GM18499 (cell line): ENCODE data around the gene PLEKHM3.
"Not testable (repeated sequence)": the region's sequence is repeated elsewhere in the genome, so short reads cannot be mapped to it uniquely, and the experiment has no call there.

ENCODE experiments used
- ATAC-seq: cut with Tn5 transposase; IDR thresholded peaks from one replicate; pipeline ENCODE4 v1.9.1; 2021; ENCODE audit warnings: moderate number of reproducible peaks; ENCODE audit not compliant: insufficient read depth, unreplicated experiment

Gene PLEKHM3

DNA sequence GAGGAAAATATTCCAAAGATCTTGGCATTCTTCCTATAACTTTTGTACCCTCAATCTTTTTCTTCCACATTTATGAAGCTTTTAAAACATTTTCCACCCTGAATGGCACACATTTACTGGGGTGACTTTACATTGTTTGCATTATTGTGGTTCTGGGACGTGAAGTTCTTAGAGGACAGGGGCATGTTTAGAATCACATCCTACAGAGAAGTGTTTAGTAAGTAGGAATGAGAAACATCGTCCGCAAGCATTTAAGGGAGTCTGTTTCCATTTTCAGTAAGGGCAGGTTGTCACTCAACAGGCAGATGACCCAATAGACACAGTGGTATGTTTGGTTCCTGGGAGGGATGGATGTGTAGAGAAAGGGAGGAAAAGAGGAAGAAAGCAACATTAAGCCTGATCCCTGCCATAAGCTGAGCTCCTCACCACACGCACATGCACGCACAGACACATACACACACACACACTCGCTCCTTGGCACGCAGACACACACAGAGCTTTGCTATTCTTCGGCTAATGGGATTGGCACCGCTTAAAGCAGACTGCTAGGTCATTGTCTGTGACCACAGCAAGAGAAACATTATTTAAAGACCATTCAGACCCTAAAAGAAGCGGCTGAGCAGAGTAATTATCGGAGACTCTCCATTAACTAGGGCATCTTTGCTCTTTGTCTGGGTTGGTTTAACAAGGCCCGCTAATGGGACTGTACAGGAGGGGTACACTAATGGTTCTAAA, 14.2 kb upstream of the PLEKHM3 start:
- no peak for ATAC-seq

DNA sequence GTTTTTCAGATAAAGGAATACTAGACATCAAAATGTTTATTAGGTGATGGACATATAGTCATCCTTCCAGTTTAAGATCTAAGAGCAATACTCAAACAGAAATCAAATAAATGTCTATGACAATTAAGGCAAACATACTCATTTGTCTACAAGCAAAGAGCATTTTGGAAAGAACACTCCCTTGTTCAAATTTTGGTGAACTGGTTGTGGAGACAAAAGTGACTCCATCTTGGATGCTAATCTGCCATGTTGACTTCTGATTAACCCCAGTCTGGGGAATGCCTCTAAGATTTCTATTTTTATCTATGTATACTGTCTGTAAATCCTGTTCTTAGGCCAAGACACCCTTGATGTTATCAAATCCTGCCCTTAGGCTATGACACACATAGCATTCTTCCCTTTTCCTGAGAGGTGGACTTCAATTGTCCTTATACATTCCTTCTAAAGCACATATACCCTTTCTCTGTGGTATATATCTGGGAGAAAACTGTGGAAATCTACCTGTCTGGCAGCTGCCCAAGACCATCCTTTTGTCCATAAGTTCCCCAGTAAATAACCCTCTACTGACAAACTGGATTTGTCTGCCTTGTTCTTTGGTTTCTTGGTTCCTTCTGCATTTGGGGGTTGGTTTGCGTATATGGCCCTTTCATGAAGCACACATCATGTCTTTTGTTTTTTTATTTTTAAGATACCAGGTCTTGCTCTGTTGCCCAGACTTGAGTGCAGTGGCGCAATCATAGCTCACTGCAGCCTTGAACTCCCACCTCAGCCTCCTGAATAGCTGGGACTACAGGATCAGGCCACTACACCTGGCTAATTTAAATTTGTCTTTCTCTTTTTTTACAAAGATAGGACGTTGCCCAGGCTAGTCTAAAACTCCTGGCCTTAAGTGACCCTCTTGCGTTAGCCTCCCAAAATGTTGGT, 12.5 kb upstream of the PLEKHM3 start:
- ATAC-seq: no peak

DNA sequence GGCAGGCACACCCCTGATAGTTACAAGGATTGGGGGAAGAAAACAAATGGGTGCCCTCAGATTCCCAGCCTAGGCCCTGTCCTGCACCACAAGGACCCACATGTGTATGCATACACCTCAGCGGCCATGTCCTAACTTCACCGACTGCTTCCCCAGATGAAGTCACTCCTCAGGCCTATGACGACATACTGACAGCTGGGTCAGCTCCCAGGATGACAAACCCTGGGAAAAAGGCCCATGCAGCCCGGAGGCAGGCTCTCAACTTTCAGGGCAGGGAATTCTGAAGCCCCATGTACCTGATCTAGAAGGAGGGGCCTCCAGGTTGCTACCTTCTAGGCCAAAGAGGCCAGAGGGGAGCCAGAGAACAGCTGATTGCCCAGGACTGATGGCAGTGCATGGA, 11.0 kb upstream of the PLEKHM3 start:
- no peak for ATAC-seq

DNA sequence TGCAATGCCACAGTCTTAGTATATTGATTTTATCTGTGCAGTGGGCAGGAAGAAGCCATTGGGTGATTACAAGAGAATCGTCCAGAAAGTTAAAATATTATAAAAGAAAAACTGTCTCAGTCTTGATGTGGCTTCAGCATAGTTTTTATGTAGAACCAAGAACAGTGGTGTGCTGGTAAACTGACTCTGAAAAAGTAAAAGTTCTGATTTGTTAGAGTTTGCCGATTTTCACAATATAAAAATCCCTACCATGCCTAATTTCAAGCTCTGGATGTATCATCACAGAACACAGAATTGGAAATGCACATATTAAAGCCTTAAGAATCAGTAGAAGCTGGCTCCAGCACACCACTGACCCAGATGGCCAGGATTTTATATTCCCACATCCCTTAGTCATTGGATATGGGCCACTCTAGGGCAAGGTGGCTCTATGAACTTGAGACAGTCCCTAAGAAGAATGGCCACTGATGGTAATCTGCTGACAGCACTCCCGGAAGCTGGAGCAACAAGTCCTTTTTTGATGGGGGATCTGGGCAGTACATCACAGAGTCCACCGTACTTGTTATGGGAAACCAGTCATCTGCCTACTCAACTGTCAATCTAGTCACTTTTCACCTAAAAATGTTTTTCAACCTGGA, 9.3 kb upstream of the PLEKHM3 start:
- no peak for ATAC-seq

DNA sequence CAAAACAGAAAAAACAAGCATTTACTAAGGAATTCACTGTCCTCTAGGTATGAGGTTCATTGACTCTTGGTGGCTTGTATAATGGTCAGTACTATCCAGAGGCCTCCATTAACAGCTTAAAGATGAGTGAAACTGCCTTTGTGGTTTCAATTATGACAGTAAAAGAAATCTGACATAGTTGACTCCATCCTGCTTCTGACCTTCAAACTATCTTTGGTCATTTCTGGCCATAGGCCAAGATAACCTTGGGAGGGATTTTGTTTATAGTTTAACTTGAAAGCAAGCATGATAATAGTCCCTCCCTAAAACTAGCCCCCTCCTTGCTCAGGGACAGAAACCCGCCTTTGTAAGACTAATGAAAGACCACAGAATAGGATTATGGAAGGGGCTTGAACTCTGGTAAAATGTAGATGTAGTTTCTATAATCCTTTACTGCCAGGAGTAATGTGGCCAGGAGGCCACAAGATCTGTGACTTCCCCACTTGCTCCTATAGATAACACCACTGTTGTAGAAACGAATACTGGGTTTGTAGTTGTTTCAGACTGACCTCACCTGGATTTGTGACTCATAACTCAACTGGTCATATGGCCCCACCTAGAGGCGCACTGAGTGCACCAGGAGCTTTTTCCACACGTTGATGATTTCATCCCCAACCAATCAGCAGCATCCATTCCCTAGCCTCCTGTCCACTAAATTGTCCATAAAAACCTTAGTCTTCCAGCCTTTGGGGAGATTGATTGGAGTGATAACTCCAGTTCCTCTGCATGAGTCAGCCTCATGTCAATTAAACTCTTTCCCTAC, 8.6 kb upstream of the PLEKHM3 start:
- peak; percentile 90 for ATAC-seq

DNA sequence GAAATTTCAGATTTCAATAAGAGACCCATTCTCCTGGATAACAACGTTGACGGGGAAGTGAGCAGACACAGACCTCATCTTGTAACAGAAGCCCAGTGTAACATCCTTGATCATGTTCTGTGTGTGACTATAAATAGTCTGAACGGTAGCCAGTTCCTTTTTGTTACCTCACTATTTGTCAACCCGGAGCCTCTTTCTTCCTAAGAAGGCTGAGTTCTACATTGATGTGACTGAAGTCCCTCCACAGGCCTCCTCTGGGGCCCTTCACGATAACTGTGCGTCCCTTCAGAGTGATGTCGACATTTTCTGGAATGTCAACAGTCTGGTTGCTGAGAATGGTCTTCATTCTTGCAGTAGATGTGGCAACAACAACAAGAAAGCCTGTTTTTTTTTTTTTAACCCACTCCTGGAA, 6.3 kb upstream of the PLEKHM3 start:
- ATAC-seq: no peak

DNA sequence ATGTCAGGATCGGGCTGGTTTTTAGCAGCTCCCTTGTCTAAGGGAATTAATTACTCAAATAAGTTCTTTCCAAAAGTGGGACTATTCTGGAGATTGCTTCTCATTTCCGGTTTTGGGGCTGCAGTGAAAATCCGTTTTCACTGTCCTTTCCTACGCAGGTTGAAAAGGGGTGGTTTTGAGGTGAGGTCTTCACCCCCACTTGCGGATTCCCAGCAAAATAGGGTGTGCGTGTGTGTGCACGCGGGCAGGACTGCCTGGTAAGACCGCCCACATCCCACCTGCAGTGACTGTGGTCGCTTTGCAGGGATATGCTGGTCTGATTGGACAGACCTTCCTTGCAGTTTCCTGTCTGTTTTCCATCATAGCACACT, 472 bp upstream of the PLEKHM3 start:
- peak; percentile 22 for ATAC-seq

DNA sequence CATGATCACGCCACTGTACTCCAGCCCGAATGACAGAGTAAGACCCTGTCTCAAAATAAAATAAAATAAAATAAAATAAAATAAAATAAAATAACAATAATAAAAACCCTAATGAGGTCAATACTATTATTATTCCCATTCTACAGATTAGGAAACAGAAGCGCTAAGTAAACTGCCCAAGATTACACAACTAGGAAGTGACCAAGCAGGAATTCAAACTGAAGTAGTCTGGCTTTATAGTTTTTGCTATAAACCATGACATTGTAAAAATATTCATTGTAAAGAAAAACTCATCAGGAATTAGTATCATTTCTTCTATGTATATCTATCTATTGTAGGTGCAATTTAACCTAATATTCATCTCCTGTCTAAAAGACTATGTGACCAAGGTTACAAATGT, 1.2 kb downstream of the PLEKHM3 start:
- ATAC-seq: no peak

DNA sequence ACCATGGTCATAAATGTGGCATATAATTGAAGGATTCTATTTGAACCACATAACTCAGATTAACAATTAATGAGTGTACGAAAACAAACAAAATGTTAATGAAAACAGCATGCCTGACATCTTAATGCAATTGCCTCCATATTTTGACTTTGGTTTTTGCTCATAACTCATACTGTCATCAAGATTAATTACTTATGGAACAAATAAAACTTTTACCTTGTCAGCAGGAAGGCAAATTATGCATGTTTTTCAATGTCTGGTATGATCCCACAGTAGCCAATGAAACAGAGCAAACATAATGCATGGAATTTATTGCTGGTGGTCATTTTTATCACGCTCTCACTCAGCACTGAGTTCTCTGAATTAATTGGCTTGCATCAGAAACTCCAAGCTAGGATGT, 5.1 kb downstream of the PLEKHM3 start:
- no peak for ATAC-seq

DNA sequence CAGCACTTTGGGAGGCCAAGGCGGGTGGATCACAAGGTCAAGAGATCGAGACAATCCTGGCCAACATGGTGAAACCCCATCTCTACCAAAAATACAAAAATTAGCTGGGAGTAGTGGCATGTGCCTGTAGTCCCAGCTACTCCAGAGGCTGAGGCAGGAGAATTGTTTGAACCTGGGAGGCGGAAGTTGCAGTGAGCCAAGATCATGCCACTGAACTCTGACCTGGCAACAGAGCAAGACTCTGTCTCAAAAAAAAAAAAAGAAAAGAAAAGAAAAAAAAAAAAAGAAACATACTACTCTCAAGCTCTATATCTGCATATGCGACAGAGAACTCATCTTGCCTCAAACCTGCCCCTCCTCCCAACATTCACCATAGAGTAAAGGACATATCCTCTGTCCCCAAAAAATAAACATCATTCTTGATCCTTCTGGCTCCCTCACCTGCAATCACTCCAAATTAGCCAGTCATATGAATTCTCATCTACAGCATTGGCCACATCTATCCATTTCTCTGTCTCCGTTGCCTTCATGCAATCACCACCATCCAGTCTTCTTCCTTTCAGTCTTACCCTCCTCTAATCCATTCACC, 7.1 kb downstream of the PLEKHM3 start:
- ATAC-seq: not testable (repeated sequence)

DNA sequence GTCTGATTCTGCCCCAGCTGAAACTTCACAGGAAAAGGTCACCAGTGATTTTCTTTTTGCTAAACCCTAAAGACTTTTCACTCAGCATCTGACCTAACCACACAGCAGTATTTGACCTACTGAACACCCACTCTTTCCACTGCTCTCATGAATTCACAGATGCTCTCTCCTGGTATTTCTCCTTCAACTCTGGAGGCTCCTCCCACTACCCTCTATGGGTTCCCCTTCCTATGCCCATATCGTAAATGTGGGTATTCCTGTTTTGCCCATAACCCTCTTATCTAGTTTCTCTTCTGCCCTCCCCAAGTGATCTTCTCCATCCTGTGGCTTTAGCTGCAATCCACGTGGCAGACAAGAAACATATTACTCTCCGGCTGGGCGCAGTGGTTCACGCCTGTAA, 7.6 kb downstream of the PLEKHM3 start:
- no peak for ATAC-seq

DNA sequence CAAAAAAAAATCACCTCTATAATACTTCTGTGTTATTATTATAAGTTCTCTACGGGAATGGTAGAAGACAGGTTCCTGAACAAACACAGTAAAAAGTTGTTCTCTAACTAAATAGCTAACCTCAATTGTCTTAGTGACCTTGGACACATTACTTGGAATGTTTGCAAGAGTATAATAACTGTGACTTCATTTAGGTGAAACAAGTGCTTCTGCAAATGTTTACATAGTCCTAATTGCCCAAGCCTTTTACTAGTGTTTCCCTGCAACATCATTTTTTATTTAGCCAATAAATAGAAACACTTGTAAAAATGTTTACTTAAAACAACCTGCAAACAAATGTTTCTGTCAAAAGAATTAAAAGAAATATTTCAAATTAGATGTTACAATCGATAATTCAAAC, 9.9 kb downstream of the PLEKHM3 start:
- no peak for ATAC-seq

DNA sequence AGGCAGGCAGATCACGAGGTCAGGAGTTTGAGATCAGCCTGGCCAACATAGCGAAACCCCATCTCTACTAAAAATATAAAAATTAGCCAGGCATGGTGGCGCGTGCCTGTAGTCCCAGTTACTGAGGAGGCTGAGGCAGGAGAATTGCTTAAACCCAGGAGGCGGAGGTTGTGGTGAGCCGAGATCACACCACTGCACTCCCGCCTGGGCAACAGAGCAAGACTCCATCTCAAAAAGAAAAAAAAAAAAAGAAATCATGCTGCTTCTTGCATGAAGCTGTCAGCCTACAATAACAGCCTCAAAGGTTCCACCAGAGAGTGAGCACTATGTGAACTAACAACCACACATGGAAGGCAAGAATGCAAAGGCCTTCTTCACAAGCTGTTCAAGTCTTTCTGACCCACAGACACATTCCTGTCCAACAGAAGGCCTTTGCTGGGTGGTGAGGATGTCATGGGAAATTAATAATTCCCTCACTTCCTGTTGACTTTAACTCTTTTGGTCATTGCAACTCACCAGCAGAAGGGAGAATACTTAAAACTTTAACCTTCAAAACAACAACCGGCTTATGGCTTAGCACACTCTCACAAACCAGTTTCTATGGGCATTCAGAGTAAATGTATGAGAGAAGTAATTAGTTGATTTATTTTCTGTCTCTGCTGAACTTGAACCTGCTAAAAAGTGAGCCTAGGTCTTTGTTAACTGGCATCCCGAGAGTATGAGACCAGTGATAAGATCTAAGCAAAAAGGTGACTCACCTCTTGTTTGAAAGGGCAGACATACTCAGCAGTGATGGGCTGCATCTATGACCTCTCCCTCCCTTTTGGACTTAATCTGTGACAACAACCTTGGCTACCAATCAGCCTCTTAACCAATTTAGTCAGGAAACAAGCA, 11.8 kb downstream of the PLEKHM3 start:
- no peak for ATAC-seq

DNA sequence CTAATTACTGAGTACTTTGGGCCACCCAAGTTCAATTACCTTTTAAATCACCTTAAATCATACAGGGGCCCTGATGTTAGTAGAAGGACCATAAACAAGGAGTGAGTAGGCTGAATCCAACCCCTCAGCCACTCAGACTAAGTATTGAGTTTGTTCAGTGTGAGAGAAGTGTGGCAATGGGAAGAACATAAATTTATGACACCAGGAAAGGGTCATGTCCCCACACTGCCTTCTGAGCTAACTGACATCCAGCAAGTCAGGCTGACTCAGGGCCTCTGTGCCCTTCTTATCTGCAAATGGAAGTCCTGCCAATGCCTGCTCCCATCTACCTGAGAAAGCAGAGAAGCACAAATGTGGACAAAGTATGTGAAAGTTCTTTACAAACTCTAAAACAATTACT, 12.9 kb downstream of the PLEKHM3 start:
- ATAC-seq: no peak

DNA sequence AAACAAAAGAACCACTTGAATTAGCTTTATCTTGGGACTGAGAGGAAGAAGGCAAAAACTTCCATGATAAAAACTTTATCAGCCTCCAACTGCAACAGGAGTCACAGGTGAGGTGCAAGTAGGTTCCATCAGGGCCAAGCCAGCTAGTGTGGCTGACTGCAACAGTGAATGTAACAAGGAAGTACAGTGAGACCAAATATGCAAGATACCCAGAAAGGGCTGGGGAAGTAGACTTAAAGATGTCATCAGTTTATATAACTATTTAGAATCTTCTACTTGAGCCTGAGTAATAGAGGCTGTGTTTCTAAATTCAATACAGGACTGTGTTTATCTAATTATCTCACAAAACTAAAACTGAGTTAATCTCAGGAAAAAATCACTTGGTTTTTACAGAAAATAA, 14.8 kb downstream of the PLEKHM3 start:
- no peak for ATAC-seq

DNA sequence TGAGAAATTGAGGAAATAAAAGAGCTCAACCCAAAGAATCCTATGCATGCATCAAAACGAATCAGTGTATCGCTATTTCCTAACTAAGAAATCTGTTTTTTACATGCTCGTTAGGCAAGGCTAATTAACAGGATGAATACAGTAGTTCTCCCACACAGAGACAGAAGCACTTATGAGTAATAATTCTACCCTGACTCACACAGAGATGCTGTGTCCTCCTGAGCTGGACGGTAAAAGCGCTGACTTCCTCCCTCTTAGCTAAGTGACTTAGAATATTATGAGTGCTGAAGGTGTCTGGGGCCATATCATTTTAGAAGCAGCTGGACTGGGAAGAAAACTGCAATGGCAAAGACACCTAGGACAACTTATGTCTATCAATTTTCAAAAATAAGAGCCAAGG, 18.5 kb downstream of the PLEKHM3 start:
- no peak for ATAC-seq

DNA sequence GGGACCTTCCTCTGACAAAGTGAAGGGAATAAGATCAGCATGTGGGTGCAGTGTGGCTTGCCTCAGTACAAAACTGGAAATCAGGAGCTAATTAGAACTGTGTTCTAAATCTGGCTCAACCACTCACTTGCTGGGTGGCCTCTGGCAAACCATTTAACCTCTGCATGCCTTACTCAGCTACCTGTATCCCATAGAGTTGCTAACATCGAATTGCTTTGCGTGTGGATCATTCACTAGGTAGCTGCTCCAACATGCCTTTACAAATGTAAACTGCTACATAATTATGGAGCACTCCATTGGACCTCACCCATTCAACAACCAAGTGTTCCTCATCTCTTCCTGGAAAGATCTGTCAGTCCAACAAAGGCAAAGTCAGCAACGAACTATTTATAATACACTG, 19.0 kb downstream of the PLEKHM3 start:
- ATAC-seq: no peak

DNA sequence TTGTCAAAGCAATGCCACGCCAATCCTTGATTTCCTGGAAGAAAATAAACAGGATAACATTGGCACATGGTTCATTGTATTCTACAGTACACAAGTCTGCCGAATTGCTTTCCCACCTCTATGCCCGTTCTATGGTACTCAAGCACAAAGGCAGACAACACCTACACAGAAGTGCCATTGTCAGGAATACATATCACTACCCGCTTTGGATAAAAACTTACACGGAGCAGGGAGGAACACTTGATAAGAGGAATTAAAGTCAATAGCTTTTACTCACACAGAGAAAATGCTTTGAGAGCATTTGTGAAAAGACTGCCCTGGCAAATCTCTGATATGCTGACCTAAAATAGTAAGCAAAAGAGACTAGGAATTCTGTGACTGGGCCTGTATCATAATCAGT, 23.4 kb downstream of the PLEKHM3 start:
- ATAC-seq: no peak
